Central memory CD8-positive, alpha-beta T cell (primary cell): ENCODE results near the gene TNRC18.
A peak's percentile ranks its signal among the peaks of the same experiment; 100 is the strongest.
"Not testable (repeated sequence)": the region's sequence is repeated elsewhere in the genome, so short reads cannot be mapped to it uniquely, and the experiment has no call there.

Experiments
- ATAC-seq: fragments of 150-1000 bp; cut with Tn5 transposase; replicated peaks from 2 replicates; pipeline ENCODE4 v1.10.0; 2022; ENCODE audit warnings: mild to moderate bottlenecking, moderate FRiP score, moderate number of reproducible peaks; ENCODE audit not compliant: poor library complexity, severe bottlenecking; ENCODE audit errors: extremely low read depth
- DNase-seq, 2 donors: peaks; one replicate each; pipeline ENCODE4 v3.0.0; 2021; ENCODE audit warnings: low spot score in 2 of 2
- H3K27ac Mint-ChIP-seq: one replicate; pipeline ENCODE4 v1.8.0; 2022; ENCODE audit warnings: low read depth, mild to moderate bottlenecking, moderate library complexity, mixed read lengths
- H3K27me3 Mint-ChIP-seq: one replicate; pipeline ENCODE4 v1.8.0; 2022; ENCODE audit warnings: mixed read lengths
- H3K36me3 Mint-ChIP-seq: one replicate; pipeline ENCODE4 v1.8.0; 2022; ENCODE audit warnings: mild to moderate bottlenecking, moderate library complexity, mixed read lengths; ENCODE audit not compliant: insufficient read depth
- H3K4me1 Mint-ChIP-seq: one replicate; pipeline ENCODE4 v1.8.0; 2022; ENCODE audit warnings: mixed read lengths
- H3K4me3 Mint-ChIP-seq: one replicate; pipeline ENCODE4 v1.8.0; 2022; ENCODE audit warnings: mild to moderate bottlenecking, moderate library complexity, mixed read lengths
- H3K9me3 Mint-ChIP-seq: one replicate; pipeline ENCODE4 v1.8.0; 2022; ENCODE audit warnings: mixed read lengths

Gene TNRC18

DNA sequence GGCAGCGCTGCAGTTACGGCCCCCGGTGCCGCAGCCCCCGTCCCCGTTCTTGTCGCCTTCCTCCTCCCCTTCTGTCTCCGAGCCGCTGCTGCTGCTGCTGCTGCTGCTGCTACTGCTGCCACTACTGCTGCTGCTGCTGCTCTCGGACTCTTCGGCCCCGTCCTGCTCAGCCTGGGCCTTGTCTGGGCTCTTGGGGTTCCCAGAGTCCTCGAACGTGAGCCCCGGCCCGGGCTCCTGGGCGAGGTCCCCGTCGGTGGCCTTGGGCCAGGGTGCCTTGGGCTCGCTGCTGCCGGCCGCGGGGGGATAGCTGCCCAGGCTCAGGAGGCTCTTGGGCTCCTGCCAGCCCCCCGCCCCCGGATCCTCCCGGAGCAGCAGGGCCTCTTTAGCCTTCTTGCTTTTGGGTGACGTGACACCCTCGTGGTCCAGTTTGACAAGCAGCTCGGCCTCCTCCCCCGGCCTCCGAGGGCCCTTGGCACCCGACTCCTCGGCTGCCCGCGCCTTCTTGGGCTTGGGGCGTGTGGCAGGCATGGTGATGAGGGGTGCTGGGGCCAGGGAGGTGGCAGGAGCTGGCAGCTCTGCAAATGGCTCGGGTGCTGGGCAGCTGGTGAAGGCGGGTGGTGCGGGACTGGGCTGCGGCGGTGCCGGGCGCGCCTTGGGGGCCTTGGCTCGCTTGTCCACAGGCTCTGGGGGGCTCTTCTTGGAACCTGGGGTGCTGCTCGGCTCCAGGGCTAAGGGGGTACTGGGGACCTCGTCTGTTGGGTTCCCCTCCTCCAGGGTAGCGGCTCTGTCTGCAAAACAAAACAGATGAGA lies 110.4 kb downstream of the TNRC18 start:
- not testable (repeated sequence) for H3K4me1 Mint-ChIP-seq, H3K4me3 Mint-ChIP-seq, DNase-seq, H3K9me3 Mint-ChIP-seq, H3K27ac Mint-ChIP-seq, H3K27me3 Mint-ChIP-seq, ATAC-seq
- peaks cover 35% of the 10 kb centered on the region for H3K36me3 Mint-ChIP-seq

DNA sequence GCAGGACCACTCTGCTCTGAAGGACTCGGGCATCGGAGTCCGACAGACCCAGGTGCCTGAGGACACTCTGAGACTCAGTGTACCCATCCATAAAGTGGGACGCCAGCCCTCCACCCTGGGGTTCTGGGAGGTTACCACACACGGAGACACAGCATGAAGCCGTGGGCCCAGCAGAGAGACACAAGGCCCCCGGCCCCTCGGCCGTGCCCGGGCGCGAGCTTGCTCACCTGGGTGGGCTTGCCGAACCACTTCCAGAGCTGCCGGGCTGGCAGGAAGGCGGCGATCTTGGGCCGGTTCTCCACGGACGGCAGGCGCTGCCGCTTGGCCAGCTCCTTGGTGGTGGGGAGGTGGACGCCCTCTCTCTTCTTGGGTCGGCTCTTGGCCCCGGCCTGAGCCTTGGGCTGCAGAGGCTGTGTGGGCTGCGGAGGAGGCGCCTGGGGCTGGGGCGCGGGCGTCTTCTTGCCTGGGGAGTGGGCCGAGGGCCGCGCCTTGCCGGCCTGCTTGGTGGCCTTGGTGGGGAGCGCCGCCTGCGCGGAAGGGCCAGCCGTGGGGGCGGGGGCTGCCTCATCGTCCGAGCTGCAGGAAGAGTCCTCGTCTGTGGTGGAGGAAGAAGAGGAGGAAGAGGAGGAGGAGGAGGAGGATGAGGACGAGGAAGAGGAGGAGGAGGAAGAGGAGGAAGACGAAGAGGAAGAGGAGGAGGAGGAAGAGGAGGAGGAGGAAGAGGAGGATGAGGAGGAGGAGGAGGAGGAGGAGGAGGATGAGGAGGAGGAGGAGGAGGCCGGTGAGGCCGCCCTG lies 111.2 kb downstream of the TNRC18 start:
- not testable (repeated sequence) for H3K27ac Mint-ChIP-seq, H3K4me1 Mint-ChIP-seq, H3K4me3 Mint-ChIP-seq, H3K9me3 Mint-ChIP-seq, H3K27me3 Mint-ChIP-seq, DNase-seq, ATAC-seq
- peaks cover 35% of the 10 kb centered on the region for H3K36me3 Mint-ChIP-seq

DNA sequence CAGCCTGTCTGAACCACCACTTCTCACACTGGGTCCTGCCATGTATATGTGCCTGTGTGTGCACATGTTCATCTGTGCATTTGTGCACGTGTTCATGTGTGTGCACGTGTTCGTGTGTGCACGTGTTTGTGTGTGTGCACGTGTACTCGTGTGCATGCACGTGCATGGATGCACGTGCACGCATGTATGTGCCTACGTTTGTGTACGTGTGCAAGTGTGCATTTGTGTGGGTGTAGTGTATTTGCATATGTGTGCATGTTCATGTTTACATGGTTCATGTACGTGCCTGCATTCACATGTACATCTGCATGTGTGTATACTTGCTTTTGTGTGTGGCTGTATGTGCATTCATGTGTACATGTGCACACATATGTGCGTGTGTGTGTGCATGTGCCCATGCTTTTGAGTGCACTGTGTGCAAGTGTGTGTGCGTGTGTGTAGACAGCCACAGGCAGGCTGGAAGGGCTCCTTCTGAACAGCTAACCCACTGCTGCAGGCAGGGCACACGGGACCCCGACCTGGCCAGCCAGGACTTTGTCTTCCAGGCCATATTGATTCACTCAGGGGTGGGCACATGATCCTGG lies 112.7 kb downstream of the TNRC18 start:
- Mint-ChIP-seq H3K27ac (no peak overlapping the region), H3K9me3 (no peaks in the 10 kb centered on the region), H3K4me3 (no peak overlapping the region), H3K27me3 (no peaks in the 10 kb centered on the region), H3K4me1 (no peaks in the 10 kb centered on the region), H3K36me3 (peaks cover 27% of the 10 kb centered on the region)
- ATAC-seq (no peak), DNase-seq (no peak)

DNA sequence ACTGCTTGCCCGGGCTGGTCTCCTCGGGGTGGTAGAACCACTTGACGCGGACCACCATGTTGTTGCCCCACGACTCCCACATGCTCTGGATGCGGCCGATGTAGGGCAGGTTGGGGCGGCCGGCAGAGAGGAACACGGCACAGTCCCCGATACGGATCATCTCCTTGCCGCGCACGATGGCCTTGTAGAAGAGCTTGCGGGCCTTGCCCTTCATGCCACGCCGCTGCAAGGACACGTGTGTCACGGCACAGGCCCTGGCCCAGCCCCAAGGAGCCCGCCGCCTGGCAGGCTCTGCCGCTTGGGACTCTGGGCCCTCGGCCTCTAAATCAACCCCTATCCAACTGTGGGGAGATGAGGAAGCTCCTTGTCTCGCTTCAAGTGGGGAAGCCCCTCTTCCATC lies 114.5 kb downstream of the TNRC18 start:
- Mint-ChIP-seq H3K4me3 (no peak overlapping the region), H3K36me3 (peaks cover 15% of the 10 kb centered on the region), H3K27ac (no peak overlapping the region), H3K4me1 (no peaks in the 10 kb centered on the region), H3K27me3 (no peaks in the 10 kb centered on the region), H3K9me3 (no peaks in the 10 kb centered on the region)
- DNase-seq (no peak), ATAC-seq (no peak)

DNA sequence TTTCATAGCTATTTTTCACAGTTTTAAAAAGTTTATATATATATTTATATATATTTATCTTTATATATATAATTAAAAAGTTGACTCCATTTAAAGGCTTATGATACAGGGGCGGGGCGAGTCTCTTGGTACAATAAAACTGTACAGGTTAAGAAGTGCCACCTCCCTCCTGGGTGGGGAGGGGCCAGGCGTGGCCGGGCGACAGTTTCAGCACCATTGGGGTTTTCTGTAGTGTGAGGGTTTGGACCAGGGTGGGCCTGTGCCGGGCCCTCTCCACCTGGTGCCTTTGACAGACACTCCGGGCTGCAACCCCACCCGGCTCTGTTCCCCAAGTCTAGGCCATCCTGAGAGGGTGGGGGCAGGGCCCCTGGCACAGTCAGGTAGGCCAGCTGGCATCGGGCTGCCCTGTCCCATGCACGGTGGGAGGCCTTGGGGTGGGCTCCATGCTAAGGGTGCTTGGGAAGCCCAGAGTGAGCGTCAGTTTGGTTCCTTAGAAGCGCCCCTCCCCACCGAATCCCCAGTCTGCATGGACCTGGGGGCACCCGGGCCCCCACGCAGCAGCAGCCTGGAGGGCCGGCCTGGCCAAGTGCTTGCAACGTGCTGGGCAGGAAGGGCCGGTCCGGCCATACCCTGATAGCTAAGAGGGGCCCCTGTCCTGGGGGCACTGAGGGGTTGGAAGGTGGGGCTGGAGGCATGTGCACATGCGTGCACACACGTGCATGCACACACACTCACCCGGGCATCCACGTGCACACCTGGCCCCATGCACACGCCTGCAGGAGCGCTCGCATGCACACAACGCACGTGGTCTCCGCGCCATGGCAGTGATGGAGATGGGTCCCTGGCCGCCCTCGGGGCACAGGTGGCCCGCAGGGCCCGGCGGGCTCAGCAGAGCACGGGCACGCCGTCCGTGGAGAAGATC lies 116.2 kb downstream of the TNRC18 start:
- Mint-ChIP-seq H3K36me3 (peaks cover 12% of the 10 kb centered on the region), H3K27ac (peak overlapping the region; percentile 12)
- not testable (repeated sequence) for H3K9me3 Mint-ChIP-seq, H3K27me3 Mint-ChIP-seq, H3K4me1 Mint-ChIP-seq, ATAC-seq, H3K4me3 Mint-ChIP-seq, DNase-seq

DNA sequence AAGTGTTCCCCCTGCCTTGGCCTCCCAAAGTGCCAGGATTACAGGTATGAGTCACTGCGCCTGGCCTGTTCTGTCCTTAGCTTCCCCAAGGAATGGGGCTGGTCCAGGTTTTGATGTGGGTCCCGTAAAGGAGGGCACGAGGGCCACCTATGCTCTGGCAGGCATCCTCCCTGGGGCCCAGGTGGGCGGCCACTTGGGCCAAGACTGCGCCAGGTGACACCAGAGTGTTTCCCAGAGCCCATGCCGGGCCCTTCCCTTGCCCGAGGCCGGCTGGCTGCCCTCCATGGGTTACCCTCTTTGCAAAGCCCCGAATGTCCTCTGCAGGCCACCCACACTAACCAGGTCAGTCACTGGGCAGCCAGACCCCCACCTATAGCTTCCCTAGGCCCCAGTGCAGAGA lies 118.6 kb downstream of the TNRC18 start:
- not testable (repeated sequence) for H3K4me1 Mint-ChIP-seq, H3K27ac Mint-ChIP-seq, H3K27me3 Mint-ChIP-seq, H3K4me3 Mint-ChIP-seq, DNase-seq, H3K9me3 Mint-ChIP-seq, ATAC-seq, H3K36me3 Mint-ChIP-seq

DNA sequence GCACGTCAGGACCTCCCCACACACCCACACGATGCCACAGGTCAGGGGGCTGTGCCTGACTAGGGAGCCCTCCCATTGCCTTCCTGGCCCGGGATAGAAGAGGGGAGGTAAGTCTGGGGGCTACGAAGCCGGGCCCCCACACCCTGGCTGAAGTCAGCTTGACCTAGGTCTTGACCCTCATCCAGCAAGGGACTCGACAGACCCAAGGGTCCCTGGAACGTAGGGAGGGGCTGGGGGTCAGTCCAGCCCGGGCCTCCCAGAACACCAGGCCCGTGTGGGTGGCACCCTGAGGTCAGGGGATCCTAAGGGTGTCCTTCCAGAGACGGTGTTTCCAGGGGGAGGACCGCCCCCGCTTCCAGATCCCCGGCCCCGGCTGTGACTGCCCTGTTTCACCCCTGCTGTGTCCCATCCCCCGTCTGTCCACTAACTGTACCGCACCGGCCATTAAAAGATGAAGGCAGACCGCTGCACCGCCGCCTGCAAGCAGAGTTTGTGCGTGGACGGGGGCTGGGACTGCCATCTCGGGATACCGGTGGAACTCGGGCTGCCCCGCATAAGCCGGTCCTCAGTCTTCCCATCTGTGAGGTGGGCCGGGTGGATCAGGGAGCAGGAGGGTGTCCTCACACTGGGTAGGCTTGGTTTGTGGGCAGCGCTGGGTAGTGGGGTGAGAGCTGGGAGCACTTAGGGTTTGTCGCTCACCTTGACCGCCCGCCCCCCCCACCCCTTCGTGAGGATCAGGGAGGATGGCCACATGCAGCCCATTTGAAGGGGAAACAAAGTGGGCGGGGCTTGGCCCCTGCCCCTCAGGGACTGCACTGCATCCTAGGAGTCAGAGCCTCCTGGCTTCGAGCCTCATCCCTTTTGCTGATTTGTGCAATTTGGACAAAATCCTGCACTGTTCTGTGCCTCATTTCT lies 119.8 kb downstream of the TNRC18 start:
- Mint-ChIP-seq H3K9me3 (no peaks in the 10 kb centered on the region), H3K27ac (no peak overlapping the region), H3K4me3 (no peak overlapping the region), H3K36me3 (peaks cover 2% of the 10 kb centered on the region), H3K4me1 (no peaks in the 10 kb centered on the region), H3K27me3 (no peaks in the 10 kb centered on the region)
- DNase-seq: no peak
- ATAC-seq: no peak

DNA sequence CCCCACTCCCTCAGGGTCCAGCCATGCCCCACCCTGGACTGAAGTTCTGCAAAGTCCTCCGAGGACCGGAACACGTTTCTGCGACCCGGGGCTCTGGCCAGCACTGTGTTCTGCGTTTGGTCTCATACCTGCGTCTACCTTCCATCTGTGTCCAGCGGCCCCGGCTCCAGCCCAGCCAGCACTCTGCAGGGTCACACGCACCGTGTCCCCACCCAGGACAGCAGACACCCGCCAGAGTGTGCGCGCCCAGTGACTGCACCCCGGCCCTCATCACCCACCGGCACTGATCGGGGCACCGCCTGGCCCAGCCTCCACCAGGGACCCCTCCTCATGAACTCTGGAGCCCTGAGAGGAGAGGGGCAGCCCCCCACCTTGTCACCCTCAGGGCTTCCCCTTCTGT lies 120.6 kb downstream of the TNRC18 start:
- H3K4me3 Mint-ChIP-seq: no peak overlapping the region
- DNase-seq: no peak
- no peak overlapping the region for H3K27ac Mint-ChIP-seq
- no peaks in the 10 kb centered on the region for H3K27me3 Mint-ChIP-seq
- no peaks in the 10 kb centered on the region for H3K9me3 Mint-ChIP-seq
- ATAC-seq: no peak
- H3K36me3 Mint-ChIP-seq: no peaks in the 10 kb centered on the region
- no peaks in the 10 kb centered on the region for H3K4me1 Mint-ChIP-seq

DNA sequence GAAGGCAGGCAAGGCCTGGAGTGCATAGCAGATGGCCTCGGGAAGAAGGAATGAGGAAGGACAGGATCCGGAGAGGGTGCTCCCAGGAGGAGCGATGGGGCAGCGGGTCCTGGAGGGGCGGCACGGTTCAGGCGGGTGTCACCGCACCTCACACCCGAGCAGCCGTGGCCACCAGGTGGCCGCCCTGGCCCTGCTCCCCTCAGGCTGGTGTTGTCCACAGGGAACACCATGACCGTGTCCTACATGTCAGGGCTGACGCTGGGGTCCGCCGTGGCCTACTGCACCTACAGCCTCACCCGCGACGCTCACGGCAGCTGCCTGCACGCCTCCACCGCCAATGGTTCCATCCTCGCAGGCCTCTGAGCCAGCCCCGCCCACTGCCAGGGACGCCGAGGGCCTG lies 121.1 kb downstream of the TNRC18 start:
- Mint-ChIP-seq H3K9me3 (no peaks in the 10 kb centered on the region), H3K27me3 (no peaks in the 10 kb centered on the region), H3K4me3 (no peak overlapping the region), H3K4me1 (no peaks in the 10 kb centered on the region), H3K36me3 (no peaks in the 10 kb centered on the region), H3K27ac (no peak overlapping the region)
- no peak for DNase-seq
- ATAC-seq: no peak

DNA sequence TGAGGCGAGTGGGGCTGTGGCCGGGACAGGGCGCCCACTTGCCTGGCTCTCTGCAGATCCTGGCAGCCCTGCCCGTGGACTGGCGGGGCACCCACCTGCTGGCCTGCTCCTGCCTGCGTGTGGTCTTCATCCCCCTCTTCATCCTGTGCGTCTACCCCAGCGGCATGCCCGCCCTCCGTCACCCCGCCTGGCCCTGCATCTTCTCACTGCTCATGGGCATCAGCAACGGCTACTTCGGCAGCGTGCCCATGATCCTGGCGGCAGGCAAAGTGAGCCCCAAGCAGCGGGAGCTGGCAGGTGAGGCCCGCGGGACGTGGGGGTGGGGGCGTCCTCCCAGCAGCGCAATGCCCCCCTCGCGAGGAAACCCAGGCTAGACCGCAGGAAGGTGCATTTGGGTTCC lies 123.3 kb downstream of the TNRC18 start:
- Mint-ChIP-seq H3K27ac (no peak overlapping the region), H3K27me3 (no peaks in the 10 kb centered on the region), H3K9me3 (no peaks in the 10 kb centered on the region), H3K4me1 (peaks cover 8% of the 10 kb centered on the region), H3K36me3 (peaks cover 2% of the 10 kb centered on the region), H3K4me3 (no peak overlapping the region)
- ATAC-seq: no peak
- DNase-seq: no peak

DNA sequence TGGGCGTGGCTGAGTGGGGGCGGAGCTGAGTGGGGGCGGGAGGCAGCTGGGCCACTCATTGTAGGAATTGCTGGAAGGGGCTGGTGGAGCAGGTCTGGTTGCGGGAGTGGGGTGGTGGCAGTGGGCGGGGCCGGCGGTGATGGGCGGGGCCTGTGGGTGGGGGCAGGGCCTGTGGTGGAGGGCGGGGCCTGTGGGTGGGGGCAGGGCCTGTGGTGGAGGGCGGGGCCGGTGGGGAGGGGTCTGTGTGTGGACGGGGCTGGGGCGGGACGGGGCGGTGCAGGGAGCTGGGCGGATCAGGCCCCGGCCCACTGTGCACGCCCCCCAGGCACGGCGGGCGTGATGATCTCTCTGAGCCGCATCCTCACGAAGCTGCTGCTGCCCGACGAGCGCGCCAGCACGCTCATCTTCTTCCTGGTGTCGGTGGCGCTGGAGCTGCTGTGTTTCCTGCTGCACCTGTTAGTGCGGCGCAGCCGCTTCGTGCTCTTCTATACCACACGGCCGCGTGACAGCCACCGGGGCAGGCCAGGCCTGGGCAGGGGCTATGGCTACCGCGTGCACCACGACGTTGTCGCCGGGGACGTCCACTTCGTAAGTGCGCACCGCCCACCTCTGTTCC lies 126.9 kb downstream of the TNRC18 start:
- Mint-ChIP-seq H3K9me3 (peaks cover 6% of the 10 kb centered on the region), H3K27ac (peak overlapping the region; percentile 47)
- peak; percentile 46 to 60 for DNase-seq

More for the DNA sequence above, 126.9 kb downstream of the TNRC18 start:
- Mint-ChIP-seq H3K36me3 (peaks cover 2% of the 10 kb centered on the region), H3K4me1 (peaks cover 8% of the 10 kb centered on the region), H3K4me3 (peak overlapping the region; percentile 77), H3K27me3 (no peaks in the 10 kb centered on the region)
- peak; percentile 89 for ATAC-seq
